ENCODE data around the gene COG5.

The COG5 gene

GRCh38 chr7:107167483-107168232 is 396.1 kb downstream of the COG5 start:
- Histone ChIP-seq H3K4me3 (ENCODE audit: low read depth, low read length) (peak overlapping the region; percentile 74), H3K4me1 (no peaks in the 10 kb centered on the region), H3K36me3 (no peaks in the 10 kb centered on the region), H3K9me3 (no peaks in the 10 kb centered on the region), H3K27me3 (no peaks in the 10 kb centered on the region)
- peak; percentile 24 for DNase-seq
- TF ChIP-seq, protein P1, sequence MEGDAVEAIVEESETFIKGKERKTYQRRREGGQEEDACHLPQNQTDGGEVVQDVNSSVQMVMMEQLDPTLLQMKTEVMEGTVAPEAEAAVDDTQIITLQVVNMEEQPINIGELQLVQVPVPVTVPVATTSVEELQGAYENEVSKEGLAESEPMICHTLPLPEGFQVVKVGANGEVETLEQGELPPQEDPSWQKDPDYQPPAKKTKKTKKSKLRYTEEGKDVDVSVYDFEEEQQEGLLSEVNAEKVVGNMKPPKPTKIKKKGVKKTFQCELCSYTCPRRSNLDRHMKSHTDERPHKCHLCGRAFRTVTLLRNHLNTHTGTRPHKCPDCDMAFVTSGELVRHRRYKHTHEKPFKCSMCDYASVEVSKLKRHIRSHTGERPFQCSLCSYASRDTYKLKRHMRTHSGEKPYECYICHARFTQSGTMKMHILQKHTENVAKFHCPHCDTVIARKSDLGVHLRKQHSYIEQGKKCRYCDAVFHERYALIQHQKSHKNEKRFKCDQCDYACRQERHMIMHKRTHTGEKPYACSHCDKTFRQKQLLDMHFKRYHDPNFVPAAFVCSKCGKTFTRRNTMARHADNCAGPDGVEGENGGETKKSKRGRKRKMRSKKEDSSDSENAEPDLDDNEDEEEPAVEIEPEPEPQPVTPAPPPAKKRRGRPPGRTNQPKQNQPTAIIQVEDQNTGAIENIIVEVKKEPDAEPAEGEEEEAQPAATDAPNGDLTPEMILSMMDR (IDR thresholded peaks at IDR 0.05; ENCODE audit: low read depth, low read length), result peak; percentile 47

GRCh38 chr7:107166736-107167426 is 396.8 kb downstream of the COG5 start:
- DNase-seq, result no peak
- H3K27me3 ChIP-seq, result no peaks in the 10 kb centered on the region
- H3K4me1 ChIP-seq, result no peaks in the 10 kb centered on the region
- H3K36me3 ChIP-seq, result no peaks in the 10 kb centered on the region
- H3K4me3 ChIP-seq (ENCODE audit: low read depth, low read length), result peak overlapping the region; percentile 74
- TF ChIP-seq, protein P1 (IDR thresholded peaks at IDR 0.05; ENCODE audit: low read depth, low read length), result no peak
- no peaks in the 10 kb centered on the region for H3K9me3 ChIP-seq

DNA sequence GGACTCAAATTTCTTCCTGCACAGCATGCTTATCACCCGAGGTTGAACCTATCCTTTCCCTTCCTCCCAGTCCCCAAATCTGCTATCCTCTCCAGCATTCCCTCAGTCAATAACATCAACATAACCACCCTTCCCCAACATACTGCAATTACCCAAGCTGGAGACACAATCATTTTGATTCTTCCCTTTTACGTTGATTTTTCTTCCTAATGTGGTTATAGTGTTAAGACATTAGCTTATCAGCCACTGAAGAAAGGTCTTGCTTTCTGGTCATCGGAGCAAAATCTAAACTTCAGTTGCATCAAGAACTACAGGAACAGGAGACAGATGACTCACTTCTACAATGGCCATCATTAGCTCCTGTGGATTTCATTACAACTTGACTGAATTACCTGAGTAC is 398.4 kb downstream of the COG5 start:
- Histone ChIP-seq H3K36me3 (no peaks in the 10 kb centered on the region), H3K4me1 (no peaks in the 10 kb centered on the region), H3K27me3 (no peaks in the 10 kb centered on the region), H3K4me3 (ENCODE audit: low read depth, low read length) (no peak overlapping the region), H3K9me3 (no peaks in the 10 kb centered on the region)
- no peak for DNase-seq
- TF ChIP-seq, protein P1 (IDR thresholded peaks at IDR 0.05; ENCODE audit: low read depth, low read length), result no peak

DNA sequence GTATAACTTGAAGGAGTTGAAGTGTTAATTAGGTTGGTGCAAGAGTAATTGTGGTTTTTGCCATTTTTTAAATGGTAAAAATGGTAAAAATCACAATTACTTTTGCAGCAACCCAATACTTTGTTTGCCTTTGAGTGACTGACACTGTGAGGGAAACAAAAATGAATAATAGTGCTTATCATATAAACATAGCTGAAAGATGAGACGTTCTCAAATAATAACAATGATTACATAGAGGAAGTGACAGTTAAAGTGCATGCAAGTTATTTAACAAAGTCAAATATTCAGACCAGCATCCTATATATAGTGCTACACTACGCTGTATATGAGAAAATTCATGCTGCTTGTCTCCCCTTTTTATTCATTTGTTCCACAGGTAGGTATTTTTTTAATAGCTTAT is 399.6 kb downstream of the COG5 start:
- Histone ChIP-seq H3K36me3 (no peaks in the 10 kb centered on the region), H3K9me3 (no peaks in the 10 kb centered on the region), H3K27me3 (no peaks in the 10 kb centered on the region), H3K4me1 (no peaks in the 10 kb centered on the region), H3K4me3 (ENCODE audit: low read depth, low read length) (no peak overlapping the region)
- TF ChIP-seq, protein P1 (IDR thresholded peaks at IDR 0.05; ENCODE audit: low read depth, low read length), result no peak
- DNase-seq, result no peak

DNA sequence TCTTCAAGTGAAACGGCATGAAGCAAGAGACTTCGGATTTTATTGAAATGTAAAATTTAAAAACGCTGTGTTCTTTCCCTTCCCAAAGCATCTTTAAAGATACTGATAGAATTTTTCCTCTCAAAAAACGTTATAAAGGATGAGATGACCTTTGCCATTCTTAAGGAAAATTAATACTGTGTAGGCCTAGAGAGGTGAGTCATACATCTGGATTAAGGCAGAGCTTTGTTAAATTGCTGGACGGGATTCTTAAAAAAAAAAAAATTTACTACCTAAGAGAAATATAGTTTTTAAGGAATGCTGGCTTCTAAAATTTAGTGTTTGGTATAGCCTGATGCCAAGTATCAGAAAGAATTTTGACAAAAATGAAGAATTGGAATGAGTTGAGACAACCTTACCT is 401.2 kb downstream of the COG5 start:
- H3K4me1 ChIP-seq, result no peaks in the 10 kb centered on the region
- H3K27me3 ChIP-seq, result no peaks in the 10 kb centered on the region
- H3K36me3 ChIP-seq, result no peaks in the 10 kb centered on the region
- H3K9me3 ChIP-seq, result no peaks in the 10 kb centered on the region
- TF ChIP-seq, protein P1 (IDR thresholded peaks at IDR 0.05; ENCODE audit: low read depth, low read length), result no peak
- no peak overlapping the region for H3K4me3 ChIP-seq (ENCODE audit: low read depth, low read length)
- DNase-seq, result no peak

GRCh38 chr7:107161415-107161814 is 402.3 kb downstream of the COG5 start:
- Histone ChIP-seq H3K9me3 (no peaks in the 10 kb centered on the region), H3K27me3 (no peaks in the 10 kb centered on the region), H3K4me3 (ENCODE audit: low read depth, low read length) (no peak overlapping the region), H3K36me3 (no peaks in the 10 kb centered on the region), H3K4me1 (no peaks in the 10 kb centered on the region)
- TF ChIP-seq, protein P1 (IDR thresholded peaks at IDR 0.05; ENCODE audit: low read depth, low read length), result no peak
- DNase-seq, result no peak
